Hematopoietic multipotent progenitor cell treated with erythropoietin and hydrocortisone succinate and interleukin-3 and kit ligand, for 17 days (in vitro differentiated cells): Measurements from ENCODE around the gene TUT7.

Experiments
- DNase-seq: peaks from one replicate; pipeline ENCODE4 v3.0.0-alpha.2; 2015; ENCODE audit warnings: low spot score

The TUT7 gene

DNA sequence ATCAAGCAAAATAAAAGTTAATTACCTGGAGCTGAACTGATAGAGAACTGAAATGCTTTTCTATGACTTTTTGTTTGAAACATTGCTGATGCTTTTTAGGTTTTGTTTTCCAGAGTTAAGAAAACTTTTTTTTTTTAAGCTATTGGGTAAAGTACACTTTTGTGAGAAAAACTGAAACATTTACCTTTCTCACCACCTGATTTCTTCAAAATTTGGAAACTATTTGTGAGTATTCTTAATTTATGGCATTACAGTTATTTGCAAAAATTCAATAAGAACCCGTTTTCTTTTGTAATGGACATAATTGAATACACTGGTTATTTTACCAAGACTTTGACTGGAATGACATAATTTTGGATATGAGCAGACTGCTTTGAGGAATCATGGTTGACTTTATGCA is 101.3 kb downstream of the TUT7 start:
- DNase-seq, result no peak

DNA sequence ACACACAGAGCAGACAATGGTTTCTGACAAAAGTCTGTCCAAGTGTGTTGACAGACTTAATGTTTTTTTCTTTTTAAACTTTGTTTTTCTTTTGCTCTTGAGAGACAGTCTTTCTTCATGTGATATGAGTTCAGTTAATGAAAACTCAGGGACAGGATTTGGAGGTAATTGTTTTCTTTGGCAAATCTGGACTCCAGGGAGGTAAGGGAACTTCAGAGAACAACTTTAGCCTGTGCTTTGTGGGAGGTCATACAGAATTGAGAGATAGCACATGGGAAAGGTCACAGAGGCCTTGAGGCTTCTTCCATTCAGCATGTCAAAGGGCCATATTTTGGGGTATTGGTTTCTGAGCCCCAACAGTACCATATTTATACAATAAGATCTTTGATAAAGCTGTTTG is 104.1 kb downstream of the TUT7 start:
- DNase-seq, result no peak

DNA sequence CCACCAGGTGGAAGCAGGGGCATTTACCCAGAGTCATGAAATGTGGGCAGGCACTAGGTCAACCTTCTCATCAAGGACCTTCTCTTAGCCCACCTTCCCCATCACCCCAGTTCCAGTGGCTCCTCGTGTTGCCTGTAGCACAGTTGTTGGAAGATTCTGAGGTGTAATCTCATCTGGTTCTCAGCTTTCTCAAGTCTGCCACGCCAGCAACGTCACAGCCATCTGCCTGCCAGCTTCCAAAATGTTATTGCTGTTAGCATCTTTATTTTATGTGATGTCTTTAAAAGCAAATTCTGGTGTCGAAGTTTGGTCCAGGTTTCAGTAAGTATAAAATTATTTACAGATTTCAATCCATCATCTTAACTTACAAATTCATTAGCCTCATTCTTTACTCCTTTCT is 105.5 kb downstream of the TUT7 start:
- no peak for DNase-seq

- DNase-seq, result no peak
Measured at GRCh38 chr9:86246752-86247161, 107.5 kb downstream of the TUT7 start.

GRCh38 chr9:86242071-86242470 is 112.1 kb downstream of the TUT7 start:
- no peak for DNase-seq

- no peak for DNase-seq
Measured at GRCh38 chr9:86241216-86241615, 113.0 kb downstream of the TUT7 start.

DNA sequence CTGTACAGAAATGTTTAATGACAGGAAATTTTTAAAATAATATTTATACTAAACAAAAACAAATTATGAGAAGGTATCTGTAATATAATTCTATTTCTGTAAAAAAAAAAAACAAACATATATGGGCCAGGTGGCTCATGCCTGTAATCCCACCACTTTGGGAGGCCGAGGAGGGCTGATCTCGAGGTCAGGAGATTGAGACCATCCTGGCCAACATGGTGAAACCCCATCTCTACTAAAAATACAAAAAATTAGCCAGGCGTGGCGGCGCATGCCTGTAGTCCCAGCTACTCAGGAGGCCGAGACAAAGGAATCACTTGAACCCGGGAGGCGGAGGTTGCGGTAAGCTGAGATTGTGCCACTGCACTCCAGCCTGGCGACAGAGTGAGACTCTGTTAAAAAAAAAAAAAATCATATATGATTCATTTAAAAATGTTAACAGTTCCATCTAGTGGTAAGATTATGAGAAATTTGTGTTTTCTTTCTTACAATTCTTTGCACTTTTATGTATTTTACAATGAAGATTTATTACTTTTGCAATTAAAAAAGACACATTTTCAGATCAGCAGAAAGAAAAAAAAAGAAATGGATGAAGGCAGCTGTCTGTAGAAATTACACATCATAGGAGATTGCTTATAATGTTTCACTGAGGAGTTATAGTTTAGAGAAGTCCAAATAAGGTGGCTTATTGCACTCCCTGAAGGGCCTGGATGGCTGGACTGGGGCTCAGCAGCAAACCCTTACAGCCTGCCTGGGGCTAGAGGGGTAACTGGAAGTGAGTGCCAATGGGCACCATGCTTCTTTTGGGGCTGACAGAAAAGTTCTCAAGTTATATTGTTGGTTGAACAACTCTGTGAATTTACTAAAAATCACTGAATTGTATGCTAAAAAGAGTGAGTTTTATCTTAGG is 115.1 kb downstream of the TUT7 start:
- DNase-seq, result no peak
